H9 (cell line): Measurements from ENCODE around the gene ZNF264. TPM values are rescaled to one million over a fixed set of nuclear protein-coding genes. Genes with fewer than 3 reads are reported as not detected.
A peak's percentile ranks its signal among the peaks of the same experiment; 100 is the strongest.

Experiments used
- DNase-seq: peaks from one replicate; pipeline ENCODE4 v3.0.0-alpha.2; 2017
- H2AFZ ChIP-seq: one replicate; pipeline ENCODE4 v1.6.1; 2013; ENCODE audit warnings: mild to moderate bottlenecking, low read length, control low read depth, moderate library complexity
- H2AK5ac ChIP-seq: 2 replicates; pipeline ENCODE4 v1.6.1; 2013; ENCODE audit warnings: low read length, control low read depth, mixed read lengths; ENCODE audit not compliant: insufficient read length
- H2BK120ac ChIP-seq: one replicate; pipeline ENCODE4 v1.6.1; 2013; ENCODE audit warnings: low read depth, mild to moderate bottlenecking, low read length, control low read depth, inconsistent platforms; ENCODE audit not compliant: poor library complexity, severe bottlenecking
- H2BK12ac ChIP-seq: 2 replicates; pipeline ENCODE4 v1.6.1; 2013; ENCODE audit warnings: low read length, control low read depth, mixed read lengths, low read depth; ENCODE audit not compliant: insufficient read length
- H2BK15ac ChIP-seq: 2 replicates; pipeline ENCODE4 v1.6.1; 2013; ENCODE audit warnings: low read depth, low read length, control low read depth
- H2BK20ac ChIP-seq: one replicate; pipeline ENCODE4 v1.6.1; 2013; ENCODE audit warnings: low read depth, mild to moderate bottlenecking, low read length, control low read depth, inconsistent platforms; ENCODE audit not compliant: poor library complexity, severe bottlenecking
- H2BK5ac ChIP-seq: 2 replicates; pipeline ENCODE4 v1.6.1; 2013; ENCODE audit warnings: low read length, control low read depth, mixed read lengths; ENCODE audit not compliant: insufficient read length
- H3K14ac ChIP-seq: 2 replicates; pipeline ENCODE4 v1.6.1; 2013; ENCODE audit warnings: low read length, control low read depth; ENCODE audit not compliant: insufficient read depth
- H3K18ac ChIP-seq: 2 replicates; pipeline ENCODE4 v1.6.1; 2013; ENCODE audit warnings: low read depth, mild to moderate bottlenecking, mixed read lengths, low read length, control low read depth; ENCODE audit not compliant: insufficient read length
- H3K23ac ChIP-seq: 2 replicates; pipeline ENCODE4 v1.6.1; 2013; ENCODE audit warnings: low read length, control low read depth, mixed read lengths, low read depth; ENCODE audit not compliant: insufficient read length
- H3K23me2 ChIP-seq: 2 replicates; pipeline ENCODE4 v1.6.1; 2013; ENCODE audit warnings: low read depth, mild to moderate bottlenecking, mixed read lengths, low read length, control low read depth; ENCODE audit not compliant: insufficient read length, poor library complexity, severe bottlenecking
- H3K27ac ChIP-seq: 2 replicates; pipeline ENCODE4 v1.5.1; 2013; ENCODE audit warnings: low read length, control low read depth, mixed read lengths, low read depth; ENCODE audit not compliant: insufficient read length
- H3K27me3 ChIP-seq: 2 replicates; pipeline ENCODE4 v1.6.1; 2013; ENCODE audit warnings: low read length, control low read depth, inconsistent platforms; ENCODE audit not compliant: insufficient read depth
- H3K4ac ChIP-seq: 2 replicates; pipeline ENCODE4 v1.6.1; 2013; ENCODE audit warnings: low read depth, mild to moderate bottlenecking, control low read depth, inconsistent platforms, low read length, moderate library complexity
- H3K4me1 ChIP-seq: 2 replicates; pipeline ENCODE4 v1.6.1; 2013; ENCODE audit warnings: low read length, control low read depth, inconsistent platforms; ENCODE audit not compliant: insufficient read depth
- H3K4me2 ChIP-seq: 2 replicates; pipeline ENCODE4 v1.6.1; 2013; ENCODE audit warnings: low read length, control low read depth, mixed read lengths; ENCODE audit not compliant: insufficient read length, insufficient read depth
- H3K56ac ChIP-seq: 2 replicates; pipeline ENCODE4 v1.6.1; 2013; ENCODE audit warnings: low read depth, mild to moderate bottlenecking, mixed read lengths, low read length, control low read depth; ENCODE audit not compliant: insufficient read length
- H3K79me1 ChIP-seq: 2 replicates; pipeline ENCODE4 v1.6.1; 2013; ENCODE audit warnings: low read depth, mild to moderate bottlenecking, moderate library complexity, low read length, control low read depth, inconsistent platforms; ENCODE audit not compliant: insufficient read depth, poor library complexity, severe bottlenecking
- H3K79me2 ChIP-seq: 2 replicates; pipeline ENCODE4 v1.6.1; 2013; ENCODE audit warnings: low read length, control low read depth, inconsistent platforms; ENCODE audit not compliant: insufficient read depth
- H3K9ac ChIP-seq: 2 replicates; pipeline ENCODE4 v1.6.1; 2013; ENCODE audit warnings: low read length, control low read depth, mixed read lengths; ENCODE audit not compliant: insufficient read length; ENCODE audit errors: extremely low read depth
- H3K9me3 ChIP-seq: one replicate; pipeline ENCODE4 v1.6.1; 2013; ENCODE audit warnings: low read depth, low read length, inconsistent platforms; ENCODE audit not compliant: control insufficient read depth
- H3T11ph ChIP-seq: one replicate; pipeline ENCODE4 v1.6.1; 2013; ENCODE audit warnings: mild to moderate bottlenecking, low read length, control low read depth, inconsistent platforms
- H4K20me1 ChIP-seq: one replicate; pipeline ENCODE4 v1.6.1; 2013; ENCODE audit not compliant: control insufficient read depth, insufficient read length, insufficient read depth
- H4K5ac ChIP-seq: 2 replicates; pipeline ENCODE4 v1.6.1; 2013; ENCODE audit warnings: low read depth, mild to moderate bottlenecking, mixed read lengths, low read length, control low read depth; ENCODE audit not compliant: insufficient read length
- H4K8ac ChIP-seq: replicated peaks from 2 replicates; pipeline ENCODE4 v1.6.1; 2013; ENCODE audit warnings: low read length, control low read depth, mixed read lengths, low read depth; ENCODE audit not compliant: insufficient read length
- H4K91ac ChIP-seq: 2 replicates; pipeline ENCODE4 v1.6.1; 2013; ENCODE audit warnings: low read depth, mild to moderate bottlenecking, moderate library complexity, mixed read lengths, low read length, control low read depth; ENCODE audit not compliant: insufficient read length
- H3K27ac Mint-ChIP-seq, 3 experiments: 2 replicates in 2 of 3; 3 replicates in 1 of 3; pipeline ENCODE4 v1.8.0; 2020 to 2021; ENCODE audit warnings: mixed read lengths in 3 of 3, mild to moderate bottlenecking in 1 of 3, moderate library complexity in 1 of 3
- H3K27me3 Mint-ChIP-seq: 2 replicates; pipeline ENCODE4 v1.8.0; 2021; ENCODE audit warnings: low read depth, mild to moderate bottlenecking, moderate library complexity, mixed read lengths
- H3K36me3 Mint-ChIP-seq, 3 experiments: 2 replicates in 2 of 3; 3 replicates in 1 of 3; pipeline ENCODE4 v1.8.0; 2020 to 2021; ENCODE audit warnings: low read depth in 3 of 3, mixed read lengths in 3 of 3; ENCODE audit not compliant: insufficient read depth in 1 of 3
- H3K4me1 Mint-ChIP-seq, 2 experiments: 2 replicates each; pipeline ENCODE4 v1.8.0; 2020; ENCODE audit warnings: mixed read lengths in 2 of 2
- H3K4me3 Mint-ChIP-seq, 2 experiments: 2 replicates in 1 of 2; 3 replicates in 1 of 2; pipeline ENCODE4 v1.8.0; 2020 to 2021; ENCODE audit warnings: mild to moderate bottlenecking in 2 of 2, mixed read lengths in 2 of 2, moderate library complexity in 1 of 2
- H3K9me3 Mint-ChIP-seq, 2 experiments: 2 replicates in 1 of 2; 3 replicates in 1 of 2; pipeline ENCODE4 v1.8.0; 2020; ENCODE audit warnings: mild to moderate bottlenecking in 2 of 2, mixed read lengths in 2 of 2, moderate library complexity in 1 of 2
- WGBS: extraction: QIAGEN DNeasy Blood & Tissue Kit; methylation state at CpG from one replicate; pipeline ENCODE4 v1.1.7; 2013; ENCODE audit warnings: missing lambda C conversion rate, low lambda C conversion rate, mixed read lengths; ENCODE audit not compliant: insufficient read length; ENCODE audit errors: extremely low coverage; 5-methylcytosine and 5-hydroxymethylcytosine counted together
- total RNA-seq: library from RNA; stranded (reverse); gene quantifications from 2 replicates; pipeline ENCODE4 v1.2.1, GENCODE V29; 2021
- TF ChIP-seq, protein P1 (sequence below): fragments of 200-600 bp; sonication (generic); conservative IDR thresholded peaks from 3 replicates; pipeline ENCODE4 v1.8.0; 2021; ENCODE audit warnings: antibody characterized with exemption, mild to moderate bottlenecking

The ZNF264 gene
- total RNA-seq, 1 experiment from 2014 or later: 25.3 TPM

DNA sequence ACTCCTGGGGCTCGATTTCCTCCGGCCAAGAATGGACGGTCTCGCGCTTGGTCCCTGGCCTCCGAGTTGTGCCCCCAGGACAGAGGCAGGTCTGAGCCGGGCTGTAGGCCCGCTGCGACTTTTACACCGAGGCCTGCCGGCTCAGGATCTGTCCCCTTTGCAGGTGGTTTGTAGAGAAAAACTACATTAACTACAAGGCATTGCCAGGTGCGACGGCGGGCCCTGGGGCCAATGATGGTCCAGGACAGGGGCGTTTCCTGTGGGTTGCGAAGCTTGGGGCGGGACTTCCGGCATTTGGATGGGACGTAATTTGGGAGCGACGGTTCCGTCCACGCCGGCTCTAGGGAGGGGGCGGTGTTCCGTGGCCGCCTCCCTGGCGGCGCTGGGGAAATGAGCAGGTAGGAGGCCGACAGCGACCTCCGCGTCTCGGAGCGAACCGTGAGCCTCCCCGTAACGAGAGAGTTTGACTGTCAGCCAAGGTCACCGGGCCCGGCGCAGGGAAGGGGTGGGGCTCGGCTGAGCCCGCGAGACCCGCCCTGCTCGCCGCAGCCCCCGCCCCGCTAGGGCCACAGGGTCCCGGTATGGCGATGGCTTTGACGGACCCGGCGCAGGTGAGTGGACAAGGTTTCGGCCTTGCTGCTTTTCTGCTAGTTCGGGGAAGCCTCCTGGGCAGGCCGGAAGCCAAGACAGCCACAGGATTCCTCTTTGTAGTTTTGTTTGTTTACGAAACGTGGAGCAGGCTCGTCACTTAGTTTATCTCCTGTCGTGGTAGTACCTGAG lies 49.2 kb downstream of the ZNF264 start, which contains the start of gene ZNF805:
ZNF805 (plus strand) TSS at position 322 of the 780 bp plus-strand sequence; CDS start at position 582, 260 bp downstream.
- peak within 1 kb of the TSS; percentile 98 to 99 (median 98) for H3K27ac Mint-ChIP-seq

More for the DNA sequence above, 49.2 kb downstream of the ZNF264 start, which contains the start of gene ZNF805:
- H3K4me3 Mint-ChIP-seq: peak within 1 kb of the TSS; percentile 97 to 99
- no peak within 1 kb of the TSS for H3T11ph ChIP-seq
- no peak within 1 kb of the TSS for H4K5ac ChIP-seq
- no peaks in the 10 kb centered on the region for H3K9me3 ChIP-seq
- peak; percentile 97 for DNase-seq
- H3K56ac ChIP-seq: no peak within 1 kb of the TSS
- H3K27ac ChIP-seq: no peak within 1 kb of the TSS
- no peak within 1 kb of the TSS for H2BK15ac ChIP-seq
- H2BK12ac ChIP-seq: no peak within 1 kb of the TSS
- no peaks in the 10 kb centered on the region for H3K27me3 ChIP-seq
- H3K4me1 ChIP-seq: no peaks in the 10 kb centered on the region
- H3K23ac ChIP-seq: no peak within 1 kb of the TSS
- H2AFZ ChIP-seq: peak within 1 kb of the TSS; percentile 60
- no peak within 1 kb of the TSS for H4K8ac ChIP-seq
- no peaks in the 10 kb centered on the region for H3K9me3 Mint-ChIP-seq
- TF ChIP-seq, protein P1, sequence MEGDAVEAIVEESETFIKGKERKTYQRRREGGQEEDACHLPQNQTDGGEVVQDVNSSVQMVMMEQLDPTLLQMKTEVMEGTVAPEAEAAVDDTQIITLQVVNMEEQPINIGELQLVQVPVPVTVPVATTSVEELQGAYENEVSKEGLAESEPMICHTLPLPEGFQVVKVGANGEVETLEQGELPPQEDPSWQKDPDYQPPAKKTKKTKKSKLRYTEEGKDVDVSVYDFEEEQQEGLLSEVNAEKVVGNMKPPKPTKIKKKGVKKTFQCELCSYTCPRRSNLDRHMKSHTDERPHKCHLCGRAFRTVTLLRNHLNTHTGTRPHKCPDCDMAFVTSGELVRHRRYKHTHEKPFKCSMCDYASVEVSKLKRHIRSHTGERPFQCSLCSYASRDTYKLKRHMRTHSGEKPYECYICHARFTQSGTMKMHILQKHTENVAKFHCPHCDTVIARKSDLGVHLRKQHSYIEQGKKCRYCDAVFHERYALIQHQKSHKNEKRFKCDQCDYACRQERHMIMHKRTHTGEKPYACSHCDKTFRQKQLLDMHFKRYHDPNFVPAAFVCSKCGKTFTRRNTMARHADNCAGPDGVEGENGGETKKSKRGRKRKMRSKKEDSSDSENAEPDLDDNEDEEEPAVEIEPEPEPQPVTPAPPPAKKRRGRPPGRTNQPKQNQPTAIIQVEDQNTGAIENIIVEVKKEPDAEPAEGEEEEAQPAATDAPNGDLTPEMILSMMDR: no peak
- peaks cover 11% of the 10 kb centered on the region in 2 experiments for H3K4me1 Mint-ChIP-seq
- no peak within 1 kb of the TSS for H3K4ac ChIP-seq
- no peak within 1 kb of the TSS for H4K91ac ChIP-seq
- peak within 1 kb of the TSS; percentile 91 for H3K4me2 ChIP-seq
- no peak within 1 kb of the TSS for H2BK120ac ChIP-seq
- no peak within 1 kb of the TSS for H2AK5ac ChIP-seq
- no peaks in the 10 kb centered on the region for H4K20me1 ChIP-seq
- H3K14ac ChIP-seq: peak within 1 kb of the TSS; percentile 82
- peaks cover 16% of the 10 kb centered on the region; the same call in 1 of the 2 replicates for H3K79me2 ChIP-seq
- no peak within 1 kb of the TSS for H2BK20ac ChIP-seq
- H2BK5ac ChIP-seq: no peak within 1 kb of the TSS
- peaks cover 4% of the 10 kb centered on the region for H3K79me1 ChIP-seq
- peak within 1 kb of the TSS; percentile 92 for H3K9ac ChIP-seq
- H3K18ac ChIP-seq: peak within 1 kb of the TSS; percentile 85
- no CpG with 5 or more reads among the region's 61 CpGs for WGBS
- peaks cover 2% of the 10 kb centered on the region; the same call in 1 of the 2 replicates for H3K27me3 Mint-ChIP-seq
- H3K23me2 ChIP-seq: peaks cover 7% of the 10 kb centered on the region
- peaks cover 12 to 17% (median 16%) of the 10 kb centered on the region in 3 experiments; a peak in 6 of 7 replicates for H3K36me3 Mint-ChIP-seq
